HG03097 (cell line): ENCODE data around the gene GNGT1.

Experiments
- ATAC-seq: cut with Tn5 transposase; IDR thresholded peaks from one replicate; pipeline ENCODE4 v1.9.1; 2021; ENCODE audit not compliant: unreplicated experiment, low FRiP score

Gene GNGT1

DNA sequence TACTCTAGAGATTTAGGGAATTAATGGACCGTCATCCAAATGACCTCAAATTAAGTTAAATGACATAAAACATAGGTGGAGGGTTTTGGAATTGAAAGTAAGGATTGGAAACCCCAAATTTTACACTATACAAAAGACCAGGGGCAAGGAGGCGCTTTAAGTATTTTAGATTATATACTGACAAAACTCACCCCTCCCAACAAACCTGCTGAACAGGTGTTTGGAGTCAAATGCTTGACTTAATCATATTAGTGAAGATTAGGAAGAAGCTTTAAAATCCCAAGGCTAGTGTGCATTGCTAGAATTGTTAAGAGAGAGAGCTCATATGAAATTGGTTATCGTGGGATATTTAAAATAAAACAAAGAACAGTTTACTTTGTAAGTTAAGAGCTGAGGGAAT, at the start of gene GNGT1:
Gene GNGT1 (plus strand): TSS at position 301 of the 400 bp plus-strand sequence. CDS start 180 bp downstream, outside the sequence.
- ATAC-seq, result no peak

DNA sequence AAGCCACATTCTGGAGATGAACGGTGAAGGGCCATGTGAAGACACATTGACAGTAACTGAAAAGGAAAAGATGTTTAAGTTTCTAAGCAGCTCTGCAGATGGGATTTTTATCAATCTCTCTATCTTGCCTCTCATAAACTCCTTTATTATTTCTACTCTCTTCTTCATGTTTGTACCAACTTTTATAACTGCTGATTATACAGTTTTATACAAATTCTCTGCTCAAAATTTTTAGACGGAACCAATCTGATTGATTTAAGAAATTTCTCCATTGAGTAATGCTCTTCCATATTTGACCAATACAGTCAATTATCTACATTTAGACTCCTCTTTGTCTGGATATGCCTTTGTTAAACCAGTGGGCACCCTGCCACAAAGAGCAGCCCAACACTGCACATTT, 47.5 kb upstream of the GNGT1 start:
- ATAC-seq, result no peak

DNA sequence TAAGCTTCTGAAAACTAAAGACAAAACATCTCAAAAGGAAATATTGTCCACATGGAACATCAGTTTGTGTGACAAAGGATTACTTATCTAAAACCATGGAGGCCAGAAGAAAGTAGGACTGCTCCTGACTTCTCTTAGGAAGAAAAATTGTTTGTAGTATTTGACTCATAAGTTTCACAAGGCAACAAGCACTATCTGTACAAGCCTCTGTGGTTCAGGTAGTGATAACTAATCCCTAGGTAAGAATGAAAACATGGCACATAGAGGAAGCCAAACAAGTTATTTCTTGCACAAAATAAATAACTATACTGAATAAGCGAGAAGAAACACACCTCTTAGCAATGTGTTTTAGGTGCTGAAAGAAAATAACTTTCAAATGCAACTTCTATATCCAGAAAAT, 46.1 kb upstream of the GNGT1 start:
- ATAC-seq, result no peak

DNA sequence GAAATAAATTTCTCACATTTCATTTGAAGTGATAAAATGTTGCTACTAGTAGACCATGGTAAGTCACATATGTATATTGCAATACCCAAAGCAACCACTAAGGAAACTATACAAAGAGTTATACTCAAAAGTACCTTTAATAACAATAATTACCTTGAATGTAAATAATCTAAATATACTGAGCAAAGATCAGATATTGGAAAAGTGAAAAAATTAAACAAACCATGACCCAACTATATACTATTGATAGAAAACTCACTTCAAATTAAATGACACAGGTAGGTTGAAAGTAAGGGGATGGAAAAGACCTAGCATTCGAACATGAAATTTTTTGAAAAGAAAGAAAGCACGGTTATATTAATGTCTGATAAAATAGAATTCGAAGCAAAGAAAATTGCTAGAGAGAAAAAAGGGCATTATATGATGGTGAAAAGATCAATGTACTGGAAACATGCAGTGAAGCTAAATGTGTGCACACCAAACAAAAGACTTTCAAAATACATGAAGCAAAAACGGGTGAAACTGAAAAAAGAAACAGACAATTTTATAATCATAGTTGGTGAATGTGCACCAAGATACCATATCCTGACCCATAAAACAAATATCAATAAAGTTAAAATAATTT, 44.9 kb upstream of the GNGT1 start:
- no peak for ATAC-seq

DNA sequence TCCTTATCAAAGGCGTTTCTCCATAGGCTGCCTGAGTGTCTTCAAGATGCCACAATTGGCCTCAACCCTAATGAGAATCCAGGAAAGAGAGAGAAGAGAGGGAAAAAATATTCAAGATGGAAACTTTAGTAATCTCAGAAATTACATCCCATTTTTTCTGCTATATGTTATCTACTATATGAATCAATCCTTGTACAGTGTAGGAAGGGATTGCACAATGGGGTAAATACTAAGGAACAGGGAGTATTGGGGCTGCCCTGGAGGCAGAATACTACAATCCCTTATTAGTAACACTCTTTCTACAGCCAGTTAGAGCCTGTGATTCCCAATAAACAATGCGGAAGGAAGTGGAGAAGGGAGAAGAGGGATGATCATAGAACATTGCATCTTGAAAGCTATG, 43.7 kb upstream of the GNGT1 start:
- no peak for ATAC-seq

DNA sequence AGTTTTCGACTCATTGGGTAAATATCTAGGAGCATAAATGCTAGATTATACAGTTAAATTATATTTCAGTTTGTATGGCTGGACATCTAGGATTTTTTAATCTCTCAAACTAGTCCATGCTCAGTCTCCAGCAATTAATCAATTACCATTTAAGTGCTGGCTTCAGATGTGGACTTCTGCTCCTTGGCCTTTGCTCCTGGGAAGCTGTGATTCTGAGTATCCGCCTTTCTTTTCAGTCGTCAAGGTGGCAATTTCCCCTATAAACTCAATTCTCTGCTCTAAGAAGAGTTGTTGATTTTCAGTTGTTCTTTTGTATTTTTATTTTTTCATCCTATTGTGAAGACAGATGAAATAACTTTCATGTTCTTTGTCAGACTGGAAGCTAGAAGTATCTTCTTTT, 39.5 kb upstream of the GNGT1 start:
- no peak for ATAC-seq

DNA sequence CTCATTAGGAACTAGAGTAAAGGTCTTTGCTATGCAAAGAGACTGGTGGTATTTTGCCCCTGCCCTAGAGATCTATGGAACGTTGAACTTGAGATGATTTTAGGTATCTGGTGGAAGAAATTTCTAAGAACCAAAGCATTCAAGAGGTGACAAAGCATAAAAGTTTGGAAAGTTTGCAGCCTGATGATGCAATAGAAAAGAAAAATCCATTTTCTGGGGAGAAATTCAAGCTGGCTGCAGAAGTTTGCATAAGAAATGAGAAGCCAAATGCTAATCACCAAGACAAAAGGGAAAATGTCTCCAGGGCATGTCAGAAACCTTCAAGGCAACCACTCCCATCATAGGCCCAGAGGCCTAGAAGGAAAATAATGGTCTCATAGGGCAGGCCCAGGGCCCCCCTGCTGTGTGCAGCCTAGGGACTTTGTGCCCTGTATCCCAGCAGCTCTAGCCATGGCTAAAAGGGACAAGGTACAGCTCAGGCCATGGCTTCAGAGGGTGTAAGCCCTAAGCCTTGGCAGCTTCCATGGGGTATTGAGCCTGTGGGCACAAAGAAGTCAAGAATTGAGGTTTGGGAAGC, 32.3 kb upstream of the GNGT1 start:
- ATAC-seq, result no peak

DNA sequence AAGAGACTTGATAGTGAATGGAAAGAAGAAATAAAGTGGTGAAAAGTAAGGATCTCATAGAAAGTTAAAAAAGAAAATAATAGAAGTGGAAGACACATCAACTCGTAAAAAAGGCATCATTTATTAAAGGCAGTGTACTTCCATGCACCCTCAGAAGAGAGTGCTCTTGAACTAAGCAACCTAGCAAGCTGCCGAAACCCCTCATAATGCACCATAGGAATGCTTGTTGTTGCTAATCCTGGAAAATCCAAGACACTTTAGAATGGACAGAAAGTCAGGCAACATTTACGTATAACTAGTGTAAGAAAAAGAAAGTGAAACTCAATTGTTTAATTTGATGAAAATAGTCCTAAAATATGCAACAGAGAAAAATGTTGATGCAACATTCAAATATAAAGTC, 28.6 kb upstream of the GNGT1 start:
- ATAC-seq, result no peak

DNA sequence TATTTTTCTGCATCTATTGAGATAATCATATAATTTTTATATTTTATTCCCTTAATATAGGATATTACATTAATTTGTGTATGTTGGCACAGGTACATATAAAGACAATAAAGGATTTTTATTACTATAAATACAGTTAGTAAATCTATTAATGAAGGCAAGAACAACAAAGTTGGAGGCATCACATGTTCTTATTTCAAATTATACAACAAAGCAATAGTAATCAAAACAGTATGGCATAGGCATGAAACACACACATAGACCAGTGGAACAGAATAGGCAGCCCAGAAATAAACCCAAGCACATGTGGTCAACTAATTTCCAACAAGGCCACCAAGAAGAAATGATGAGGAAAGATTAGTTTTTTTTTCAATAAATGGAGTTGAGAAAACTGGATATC, 27.0 kb upstream of the GNGT1 start:
- no peak for ATAC-seq

DNA sequence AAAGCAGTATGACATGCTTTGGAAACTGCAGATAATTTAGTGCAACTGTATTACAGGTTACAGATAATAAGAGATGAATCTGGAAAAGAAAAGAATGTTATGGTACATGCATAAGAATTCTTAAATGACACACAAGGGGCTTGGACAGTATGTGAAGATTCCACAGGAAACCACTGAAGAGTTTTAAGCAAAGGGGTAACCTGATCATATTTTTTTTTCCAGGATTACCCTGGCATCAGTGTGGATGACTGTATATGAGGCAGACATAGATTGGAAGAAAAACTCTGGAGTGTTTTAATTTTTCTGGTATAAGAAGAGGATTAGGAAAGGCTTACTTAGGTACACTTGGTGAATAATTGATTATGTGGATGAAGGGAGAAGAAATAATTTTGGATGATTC, 23.9 kb upstream of the GNGT1 start:
- ATAC-seq, result no peak

DNA sequence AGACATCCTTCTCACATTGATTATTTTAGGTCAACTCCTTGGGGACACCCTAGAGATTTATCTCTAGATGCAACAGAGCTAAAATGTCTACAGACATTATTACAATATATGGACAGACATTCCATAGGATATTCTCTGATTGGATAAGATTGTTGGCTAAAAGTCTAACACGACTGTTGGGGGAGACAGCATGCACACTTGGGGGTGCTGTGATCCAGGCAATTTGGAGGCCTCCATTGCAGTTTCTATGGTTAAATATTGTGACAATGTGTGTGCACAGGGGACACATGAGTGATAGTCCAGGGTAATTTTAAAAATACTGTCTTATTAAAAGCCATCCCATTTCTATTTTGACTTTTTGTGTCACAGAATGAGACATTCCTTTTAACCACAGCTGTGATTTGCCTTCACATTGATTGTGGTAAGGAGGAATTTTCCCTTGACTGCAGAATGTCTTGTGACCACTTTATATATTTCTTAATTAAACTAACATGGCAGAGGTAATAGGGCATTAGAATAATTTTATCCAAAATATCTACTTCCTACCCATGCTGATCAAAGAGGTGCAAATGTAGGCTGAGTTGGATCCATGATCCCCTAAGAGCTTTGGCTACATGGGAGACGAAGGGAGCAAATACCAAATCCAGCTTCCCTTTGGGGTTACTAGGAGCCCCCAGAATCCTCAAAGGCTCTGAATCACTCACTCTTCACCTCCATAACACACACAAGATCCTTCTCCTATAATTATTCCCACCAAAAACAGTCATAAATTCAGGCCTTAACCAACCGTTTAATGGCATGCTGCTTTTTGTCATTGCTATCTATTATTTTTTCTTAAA, 23.1 kb upstream of the GNGT1 start:
- ATAC-seq, result no peak

DNA sequence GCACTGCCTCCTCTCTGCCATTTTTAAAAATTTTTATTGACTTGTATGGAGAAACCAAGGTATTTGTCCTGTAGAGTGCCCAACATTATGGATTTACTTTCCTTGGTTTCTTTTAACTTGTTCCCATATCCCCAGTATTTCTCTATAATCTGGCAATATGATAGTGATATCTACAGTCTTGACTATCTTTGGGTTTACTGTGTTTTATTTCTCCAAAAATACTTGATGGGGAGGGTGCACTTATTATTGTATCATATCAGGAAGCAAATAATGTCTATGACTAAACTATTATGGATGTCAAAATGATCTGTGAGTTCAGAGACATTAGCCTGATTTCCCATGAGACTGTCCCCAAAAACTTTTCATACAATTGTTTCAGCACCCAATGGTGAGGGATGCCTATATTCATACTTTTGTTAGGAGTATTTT, 22.4 kb upstream of the GNGT1 start:
- ATAC-seq, result no peak

DNA sequence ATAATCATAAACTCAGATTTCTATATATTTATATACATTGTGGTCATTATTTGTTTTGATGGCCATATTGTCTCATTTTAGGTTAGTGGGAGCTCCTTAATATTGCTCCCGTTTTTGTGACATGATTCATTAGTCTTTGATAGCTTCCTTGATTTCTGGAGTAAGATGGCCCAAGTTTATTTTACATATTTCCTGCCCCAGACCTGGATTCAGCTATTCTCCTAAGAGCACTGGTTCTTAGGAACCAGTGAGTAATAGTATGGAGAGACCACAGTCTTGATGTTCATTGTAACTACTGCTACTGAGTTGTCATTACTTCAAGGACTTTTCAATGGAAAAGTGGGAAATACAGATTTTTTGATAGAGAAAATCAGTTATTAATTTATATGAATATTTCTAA, 21.8 kb upstream of the GNGT1 start:
- ATAC-seq, result no peak

DNA sequence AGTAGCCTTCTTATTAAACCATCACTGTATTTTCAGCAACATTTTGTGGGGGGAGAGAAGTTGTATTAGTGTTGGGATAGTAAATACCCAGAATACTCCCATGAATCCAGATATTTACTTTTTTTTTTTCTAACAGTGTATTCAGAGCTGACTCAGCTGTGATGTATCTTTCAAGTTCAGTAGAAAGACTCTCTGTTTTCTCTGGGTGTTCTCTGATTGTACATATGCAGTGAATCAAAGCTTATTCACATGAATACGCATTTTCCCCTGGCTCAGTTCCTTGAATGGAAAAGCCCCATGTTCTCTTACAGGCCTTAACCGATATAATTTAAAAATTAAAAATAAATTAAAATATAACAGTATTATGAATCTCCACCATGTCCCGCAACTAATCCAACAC, 17.1 kb upstream of the GNGT1 start:
- no peak for ATAC-seq

DNA sequence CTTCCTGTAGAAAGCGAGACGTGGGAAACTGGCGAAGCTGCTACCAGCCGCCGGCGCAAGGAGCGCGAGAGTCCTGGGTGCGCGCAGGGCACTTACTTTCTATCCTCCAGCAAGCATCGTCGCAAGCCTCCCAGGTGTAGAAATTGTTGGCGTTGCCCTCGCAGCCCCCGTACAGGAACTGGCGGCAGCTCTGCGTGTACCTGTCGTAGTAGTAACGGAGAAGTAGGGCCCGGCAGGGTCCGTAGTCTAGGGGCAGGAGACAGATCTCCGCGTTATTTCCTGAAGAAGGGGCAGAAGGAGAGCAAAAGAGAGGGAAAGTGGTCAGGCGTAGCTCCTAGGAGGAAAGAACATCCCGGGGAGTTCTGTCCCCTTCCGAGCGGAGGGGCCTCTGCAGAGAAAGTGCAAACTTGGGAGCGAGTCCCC, 16.3 kb upstream of the GNGT1 start:
- peak; percentile 84 for ATAC-seq

DNA sequence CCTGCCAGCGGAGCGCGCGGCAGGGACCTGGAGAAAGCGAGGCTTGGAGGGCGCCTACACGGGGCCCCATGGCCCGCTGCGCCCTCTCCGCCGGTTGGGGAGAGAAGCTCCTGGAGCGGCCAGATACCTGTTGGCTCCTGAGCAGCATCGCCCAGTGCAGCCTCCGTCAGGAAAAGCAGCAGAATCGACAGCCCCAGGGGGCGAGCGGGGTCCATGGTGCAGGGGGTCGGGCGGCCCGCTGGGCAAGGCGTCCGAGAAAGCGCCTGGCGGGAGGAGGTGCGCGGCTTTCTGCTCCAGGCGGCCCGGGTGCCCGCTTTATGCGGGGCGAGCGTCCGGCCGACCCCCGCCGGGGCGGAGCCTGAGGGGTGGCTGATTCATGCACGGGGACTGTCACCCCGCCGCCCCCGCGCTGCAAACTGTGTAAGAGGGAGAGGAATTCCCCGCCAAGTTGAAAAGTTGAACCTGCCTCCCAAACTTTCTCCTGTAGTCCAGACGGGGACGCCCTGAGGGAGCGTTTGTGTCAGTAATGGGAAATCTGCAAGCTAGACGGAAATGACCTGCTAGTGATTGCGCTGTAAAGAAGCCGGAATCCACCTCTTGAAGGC, 15.8 kb upstream of the GNGT1 start, which contains the start of gene TFPI2:
Gene TFPI2 (minus strand): TSS at position 290 of the 605 bp plus-strand sequence. CDS start 75 bp downstream, at position 215.
- ATAC-seq, result peak; percentile 36

DNA sequence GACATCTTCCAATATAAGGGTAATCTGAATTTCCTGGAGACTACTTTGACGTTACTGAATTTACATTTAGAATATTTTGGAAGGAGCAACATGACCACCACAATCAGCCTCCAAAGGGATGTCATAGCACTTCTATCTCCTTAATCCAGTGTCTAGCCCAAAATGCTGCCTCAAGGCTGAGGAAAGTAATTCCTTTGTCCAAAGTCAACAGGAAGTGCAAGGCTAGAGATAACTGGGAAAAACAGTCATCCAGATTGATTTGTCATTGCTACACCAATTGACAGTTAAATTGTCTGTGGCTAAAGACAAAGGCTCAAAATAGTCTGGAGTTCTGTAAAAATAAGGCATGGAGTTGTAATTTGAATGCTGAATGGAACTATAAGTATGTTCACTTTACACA, 11.9 kb upstream of the GNGT1 start:
- no peak for ATAC-seq

DNA sequence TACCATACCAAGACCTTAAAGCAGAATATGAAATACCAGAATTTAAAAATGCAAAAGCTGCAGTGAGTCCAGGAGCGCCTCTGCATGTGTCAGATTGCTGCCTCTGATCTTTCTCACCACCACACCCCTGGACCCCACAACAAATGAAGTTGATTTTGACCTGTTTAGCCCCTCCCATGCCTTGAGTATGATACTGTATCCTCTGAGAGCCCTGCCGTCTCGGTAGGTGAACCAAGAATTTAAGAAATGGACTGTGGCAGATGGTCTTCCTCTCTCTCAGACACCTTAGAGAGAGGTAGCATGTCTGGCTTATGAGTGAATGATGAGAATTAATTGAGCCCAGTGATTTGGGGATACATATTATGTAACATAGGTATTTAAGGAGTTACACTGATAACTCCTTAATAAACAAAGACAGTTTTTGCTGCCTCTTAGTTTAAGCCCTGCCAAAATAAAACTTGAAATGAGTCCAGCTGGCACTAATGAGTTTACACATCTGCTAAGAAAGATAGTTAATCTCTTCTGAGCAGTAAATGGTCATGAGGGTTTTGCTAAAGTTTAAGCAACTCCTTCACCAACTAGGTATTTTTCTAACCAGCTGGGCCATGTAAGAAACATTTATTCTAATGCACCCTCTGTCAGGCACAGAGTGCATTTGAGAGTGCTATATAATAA, 11.3 kb upstream of the GNGT1 start:
- no peak for ATAC-seq

DNA sequence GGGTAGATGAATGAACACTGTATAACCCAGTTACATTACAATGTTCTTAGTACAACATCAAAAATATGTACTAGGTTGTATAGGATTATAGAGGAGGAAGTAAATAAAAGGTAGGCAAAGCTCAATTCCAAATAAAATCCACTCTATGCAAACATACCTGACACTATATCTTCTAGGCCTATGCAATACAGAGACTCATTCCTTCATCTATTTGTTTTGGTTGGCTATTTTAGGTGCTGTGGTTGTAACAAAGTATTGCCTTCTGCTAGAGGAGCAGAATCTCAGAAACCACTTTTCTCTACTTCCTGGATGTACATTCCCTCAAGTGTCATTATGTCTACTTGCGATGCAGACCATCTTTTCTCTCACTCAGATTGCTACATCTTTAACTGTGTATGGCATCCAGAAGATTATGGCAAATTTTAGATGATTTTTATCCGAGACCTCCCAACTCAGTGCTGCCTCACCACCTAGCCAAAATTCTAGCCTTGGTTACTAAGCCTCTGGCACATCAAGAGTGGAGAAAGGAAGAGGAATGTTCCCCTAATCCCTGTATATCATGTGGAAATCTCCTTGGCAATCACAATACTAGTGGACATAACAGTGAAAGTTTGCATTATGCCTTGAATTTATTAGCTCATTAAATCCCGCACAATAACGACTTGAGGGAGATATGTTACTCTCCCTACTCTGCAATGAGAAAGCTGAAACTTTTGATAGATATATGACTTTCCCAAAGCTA, 10.3 kb upstream of the GNGT1 start:
- no peak for ATAC-seq

DNA sequence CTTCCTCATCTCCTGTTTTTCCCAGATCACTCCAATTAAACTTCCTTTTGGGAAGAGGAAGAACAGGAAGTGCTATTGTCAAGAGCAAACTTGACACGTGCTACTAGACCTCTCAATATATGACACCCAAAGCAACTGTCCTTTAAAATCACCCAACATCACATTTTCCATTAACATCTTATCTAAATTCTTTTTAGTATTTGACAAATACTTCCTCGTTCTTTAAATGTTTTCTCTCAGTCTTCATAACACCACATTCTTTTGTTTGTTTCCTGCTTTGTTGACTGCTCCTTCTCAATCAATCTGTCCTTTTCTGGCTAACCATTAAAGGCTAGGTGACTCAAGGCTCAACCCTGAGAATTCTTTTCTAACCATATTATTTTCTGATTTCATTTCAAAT, 8.7 kb upstream of the GNGT1 start:
- ATAC-seq, result no peak
